NB4 (cell line): ENCODE data around the gene CNTFR.

Experiments used
- DNase-seq: peaks from one replicate; pipeline ENCODE4 v3.0.0; 2010; ENCODE audit warnings: low read depth
- H3K4me3 ChIP-seq: one replicate; pipeline ENCODE4 v1.5.1; 2011; ENCODE audit warnings: mild to moderate bottlenecking, low read depth, low read length, moderate library complexity
- CTCF ChIP-seq: IDR thresholded peaks from one replicate; pipeline ENCODE4 v1.5.1; 2012; ENCODE audit warnings: low read depth, low read length
- MYC ChIP-seq: IDR thresholded peaks from 2 replicates; pipeline ENCODE4 v1.6.1; 2011; ENCODE audit warnings: low read depth, low read length
- POLR2A ChIP-seq: IDR thresholded peaks from 2 replicates; pipeline ENCODE4 v1.6.1; 2011; ENCODE audit warnings: mild to moderate bottlenecking; ENCODE audit not compliant: insufficient read length; ENCODE audit errors: extremely low read depth
- TF ChIP-seq, protein P1 (sequence below): IDR thresholded peaks from 2 replicates; pipeline ENCODE4 v1.6.1; 2011; ENCODE audit warnings: low read depth, low read length

Gene CNTFR

DNA sequence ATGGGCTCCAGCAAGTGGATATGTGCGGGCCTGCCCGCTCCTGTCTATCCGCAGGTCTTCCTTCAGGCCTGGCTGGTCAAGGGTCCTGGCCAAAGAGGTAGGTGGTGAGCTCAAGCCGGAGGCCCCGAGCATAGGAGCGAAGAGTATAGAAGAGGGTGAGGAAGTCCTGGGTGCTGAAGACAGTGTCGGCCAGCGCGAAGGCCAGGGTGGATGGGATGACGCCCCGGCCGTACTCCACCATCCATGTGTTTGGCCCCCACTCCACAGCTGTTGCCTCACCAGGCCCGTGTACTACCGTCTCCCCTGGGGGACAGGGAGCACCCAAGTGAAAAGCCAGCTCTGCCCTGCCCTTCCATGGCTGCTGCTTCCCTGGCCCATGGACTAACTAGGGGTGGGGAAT, 46.0 kb upstream of the CNTFR start:
- TF ChIP-seq POLR2A (no peak), MYC (no peak), CTCF (no peak)
- TF ChIP-seq, protein P1, sequence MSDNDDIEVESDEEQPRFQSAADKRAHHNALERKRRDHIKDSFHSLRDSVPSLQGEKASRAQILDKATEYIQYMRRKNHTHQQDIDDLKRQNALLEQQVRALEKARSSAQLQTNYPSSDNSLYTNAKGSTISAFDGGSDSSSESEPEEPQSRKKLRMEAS = no peak
- H3K4me3 ChIP-seq = peak overlapping the region; percentile 90
- no peak for DNase-seq

- TF ChIP-seq CTCF = peak; percentile 1
- TF ChIP-seq POLR2A = no peak
- no peak for DNase-seq
- no peak overlapping the region for H3K4me3 ChIP-seq
These were observed 45.2 kb upstream of the CNTFR start for GRCh38 chr9:34634551-34635248.

GRCh38 chr9:34633851-34634550, 44.5 kb upstream of the CNTFR start:
- TF ChIP-seq, protein P1 = peak; percentile 61
- peak; percentile 75 for TF ChIP-seq MYC
- TF ChIP-seq POLR2A = peak; percentile 22
- TF ChIP-seq CTCF = peak; percentile 99
- H3K4me3 ChIP-seq = no peak overlapping the region
- peak; percentile 93 for DNase-seq

DNA sequence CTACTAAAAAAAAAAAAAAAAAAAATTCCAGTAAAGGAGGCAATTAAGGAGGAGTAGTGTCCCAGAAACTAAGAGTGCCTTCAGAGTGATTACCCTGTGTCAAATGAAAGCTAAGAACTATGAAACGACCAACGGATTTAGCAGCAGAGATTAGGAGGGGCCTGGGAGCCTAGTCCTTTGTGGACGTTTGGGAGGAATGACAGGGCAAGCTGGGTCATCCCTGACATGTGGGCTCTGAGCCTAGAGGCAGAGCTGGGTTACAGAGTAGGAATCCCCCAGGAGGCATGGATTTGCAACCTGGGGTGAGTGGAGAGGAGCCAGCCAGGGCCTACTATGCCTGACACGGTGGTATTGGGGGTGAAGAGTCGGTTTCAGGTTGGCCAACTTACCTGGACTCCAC, 43.6 kb upstream of the CNTFR start:
- DNase-seq = no peak
- TF ChIP-seq MYC (no peak), CTCF (no peak), POLR2A (no peak)
- TF ChIP-seq, protein P1 = no peak
- no peak overlapping the region for H3K4me3 ChIP-seq

- no peak overlapping the region for H3K4me3 ChIP-seq
- TF ChIP-seq, protein P1 = no peak
- no peak for TF ChIP-seq CTCF
- TF ChIP-seq POLR2A = no peak
- no peak for TF ChIP-seq MYC
- no peak for DNase-seq
These were observed 41.1 kb upstream of the CNTFR start for GRCh38 chr9:34630402-34631154.
